ENCODE results near the gene OR1A2.
"Not testable (repeated sequence)": the region's sequence is repeated elsewhere in the genome, so short reads cannot be mapped to it uniquely, and the experiment has no call there.

GRCh38 chr17:3241044-3241443 lies 43.7 kb downstream of the OR1A2 start:
- TF ChIP-seq SP140L (CRISPR knock-in tag; IDR thresholded peaks at IDR 0.05; ENCODE audit: borderline replicate concordance); ZKSCAN1 (IDR thresholded peaks at IDR 0.05; ENCODE audit: low read length): not testable (repeated sequence)
- TF ChIP-seq, protein P1, sequence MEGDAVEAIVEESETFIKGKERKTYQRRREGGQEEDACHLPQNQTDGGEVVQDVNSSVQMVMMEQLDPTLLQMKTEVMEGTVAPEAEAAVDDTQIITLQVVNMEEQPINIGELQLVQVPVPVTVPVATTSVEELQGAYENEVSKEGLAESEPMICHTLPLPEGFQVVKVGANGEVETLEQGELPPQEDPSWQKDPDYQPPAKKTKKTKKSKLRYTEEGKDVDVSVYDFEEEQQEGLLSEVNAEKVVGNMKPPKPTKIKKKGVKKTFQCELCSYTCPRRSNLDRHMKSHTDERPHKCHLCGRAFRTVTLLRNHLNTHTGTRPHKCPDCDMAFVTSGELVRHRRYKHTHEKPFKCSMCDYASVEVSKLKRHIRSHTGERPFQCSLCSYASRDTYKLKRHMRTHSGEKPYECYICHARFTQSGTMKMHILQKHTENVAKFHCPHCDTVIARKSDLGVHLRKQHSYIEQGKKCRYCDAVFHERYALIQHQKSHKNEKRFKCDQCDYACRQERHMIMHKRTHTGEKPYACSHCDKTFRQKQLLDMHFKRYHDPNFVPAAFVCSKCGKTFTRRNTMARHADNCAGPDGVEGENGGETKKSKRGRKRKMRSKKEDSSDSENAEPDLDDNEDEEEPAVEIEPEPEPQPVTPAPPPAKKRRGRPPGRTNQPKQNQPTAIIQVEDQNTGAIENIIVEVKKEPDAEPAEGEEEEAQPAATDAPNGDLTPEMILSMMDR (CRISPR knock-in tag; IDR thresholded peaks at IDR 0.05) = not testable (repeated sequence)

Data from HepG2 (cell line).